T-helper 1 cell treated with Interleukin-12 subunit alpha and Interleukin-12 subunit beta and Interleukin-4 antibody, amounts not matched to agents 30 ng/mL and 1 ng/mL, for 36 hours (primary cell): ENCODE data around the gene DTNBP1. TPM values are rescaled to one million over a fixed set of nuclear protein-coding genes. Genes with fewer than 3 reads are reported as not detected.
"Not testable (repeated sequence)": the region's sequence is repeated elsewhere in the genome, so short reads cannot be mapped to it uniquely, and the experiment has no call there.

Experiments used
- intact Hi-C: fragments of 100-400 bp; cut with micrococcal nuclease; formaldehyde crosslinking; loops from one replicate; pipeline ENCODE4 v1.15.1; 2024
- total RNA-seq: library from RNA; stranded (reverse); gene quantifications from 2 replicates; pipeline ENCODE4 v1.2.3, GENCODE V29; 2022

DTNBP1 gene
- total RNA-seq, 1 donor from 2014 or later: 29.2 TPM

GRCh38 chr6:15561447-15562199, 101.2 kb downstream of the DTNBP1 start:
- intact Hi-C loops: no loop called here

GRCh38 chr6:15560713-15561112, 102.1 kb downstream of the DTNBP1 start:
- intact Hi-C loops: no loop called here

GRCh38 chr6:15557174-15557573, 105.7 kb downstream of the DTNBP1 start:
- intact Hi-C loops: no loop called here

DNA sequence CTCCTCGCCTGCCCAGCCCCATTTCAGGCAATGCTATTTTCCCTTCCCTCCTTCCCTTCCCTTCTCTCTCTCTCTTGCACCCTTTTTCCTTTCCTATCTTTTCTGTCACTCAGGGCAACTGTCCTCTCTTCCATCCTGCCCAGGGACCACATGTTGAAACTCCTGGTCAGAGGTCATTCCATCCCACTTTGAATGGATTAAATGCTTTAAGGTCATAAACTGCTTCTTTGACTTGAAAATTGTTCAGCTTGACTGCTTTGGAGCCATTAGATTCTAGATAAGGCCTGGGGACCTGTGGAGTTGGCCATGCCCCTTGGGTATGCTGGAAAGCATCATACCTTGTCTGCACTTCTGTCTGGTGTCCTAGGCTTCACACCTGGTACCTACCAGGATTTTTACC, 106.1 kb downstream of the DTNBP1 start:
- intact Hi-C loops: no loop called here

DNA sequence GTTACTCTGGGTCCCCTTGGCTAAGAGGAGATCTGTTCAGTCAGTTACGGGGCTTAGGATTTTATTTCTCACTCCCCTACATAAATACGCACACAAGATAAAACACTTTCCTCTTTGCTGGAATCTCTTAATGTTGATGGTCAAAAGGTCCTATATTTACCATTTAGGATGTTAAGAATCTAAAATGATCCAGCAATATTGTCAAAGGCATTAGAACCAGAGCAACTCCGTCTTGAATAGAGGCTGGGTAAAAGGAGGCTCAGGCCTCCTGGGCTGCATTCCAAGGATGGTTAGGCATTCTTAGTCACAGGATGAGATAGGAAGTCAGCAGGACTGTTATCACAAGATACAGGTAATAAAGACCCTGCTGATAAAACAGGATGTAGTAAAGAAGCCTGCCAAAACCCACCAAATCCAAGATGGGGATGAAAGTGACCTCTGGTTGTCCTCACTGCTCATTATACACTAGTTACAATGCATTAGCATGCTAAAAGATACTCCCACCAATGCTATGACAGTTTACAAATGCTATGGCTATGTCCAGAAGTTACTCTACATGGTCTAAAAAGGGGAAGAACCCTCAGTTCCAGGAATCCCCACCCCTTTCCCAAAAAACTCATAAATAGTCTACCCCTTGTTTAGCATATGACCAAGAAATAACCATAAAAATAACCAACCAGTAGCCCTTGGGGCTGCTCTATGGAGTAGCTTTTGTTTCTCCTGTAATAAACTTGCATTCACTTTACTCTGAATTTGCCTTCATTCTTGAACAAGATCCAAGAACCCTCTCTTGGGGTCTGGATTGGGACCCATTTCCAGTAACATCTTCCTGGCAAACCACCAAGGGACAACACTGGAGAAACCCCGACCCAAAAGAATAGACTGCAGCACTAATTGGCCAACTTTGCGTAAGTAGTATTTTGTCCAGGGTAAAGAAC, 107.5 kb downstream of the DTNBP1 start:
- intact Hi-C loops: no loop called here

GRCh38 chr6:15554728-15555100, 108.1 kb downstream of the DTNBP1 start:
- intact Hi-C loops: no loop called here

DNA sequence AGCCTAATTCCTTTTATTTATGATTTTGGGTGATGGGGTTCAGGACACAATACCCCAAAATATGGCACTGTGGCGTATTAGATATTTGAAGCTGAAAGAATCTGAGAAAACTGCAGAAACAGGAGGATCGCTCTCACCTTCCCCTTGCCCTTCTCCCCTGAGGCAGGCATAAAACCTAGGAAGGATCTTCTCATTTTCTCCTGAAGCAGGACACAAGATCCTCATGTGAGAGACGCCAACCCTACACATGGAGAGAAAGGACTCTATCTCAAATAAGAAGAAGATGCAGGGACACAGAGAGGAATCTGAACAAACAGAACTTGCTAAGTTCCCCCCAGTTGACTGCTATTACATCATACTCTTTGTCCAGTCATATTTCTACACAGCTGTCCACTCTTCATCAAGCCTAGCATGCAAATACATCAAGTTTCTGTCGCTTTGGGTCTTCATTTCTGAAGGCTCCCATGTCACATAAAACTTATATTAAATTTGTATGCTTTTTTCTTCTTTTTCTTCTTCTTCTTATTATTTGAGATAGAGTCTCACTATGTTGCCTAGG, 109.0 kb downstream of the DTNBP1 start:
- intact Hi-C loops: no loop called here

GRCh38 chr6:15553031-15553430, 109.8 kb downstream of the DTNBP1 start:
- intact Hi-C loops: no loop called here

GRCh38 chr6:15551798-15552197, 111.0 kb downstream of the DTNBP1 start:
- intact Hi-C loops: no loop called here

GRCh38 chr6:15551262-15551661, 111.6 kb downstream of the DTNBP1 start:
- intact Hi-C loops: no loop called here

DNA sequence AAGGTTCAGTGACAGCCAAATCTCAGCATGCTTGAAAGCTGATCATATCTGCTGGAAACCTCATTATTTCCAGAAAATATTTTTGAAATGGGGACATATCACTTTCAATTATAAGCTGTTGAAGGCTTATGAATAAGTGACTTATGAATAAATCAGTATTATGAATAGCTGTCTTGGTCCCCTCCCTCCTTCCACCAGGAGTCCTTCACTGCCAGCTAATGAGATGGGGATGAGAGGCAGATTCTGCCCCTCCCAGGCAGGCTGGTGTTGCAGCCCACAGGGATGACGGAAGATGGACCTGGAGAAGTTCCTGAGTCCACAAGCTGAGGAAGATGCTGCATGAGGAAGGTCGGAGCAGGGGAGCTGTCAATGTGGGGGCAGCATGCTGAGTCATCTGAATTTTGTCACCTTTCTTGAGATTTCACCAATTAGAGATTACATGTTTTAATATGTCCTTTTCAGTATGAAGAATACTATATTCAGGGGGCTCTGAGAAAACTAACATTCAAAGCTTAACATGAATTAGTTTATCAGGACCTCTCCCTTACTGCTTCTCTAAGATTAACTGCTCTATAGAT, 112.2 kb downstream of the DTNBP1 start:
- intact Hi-C loops: no loop called here

DNA sequence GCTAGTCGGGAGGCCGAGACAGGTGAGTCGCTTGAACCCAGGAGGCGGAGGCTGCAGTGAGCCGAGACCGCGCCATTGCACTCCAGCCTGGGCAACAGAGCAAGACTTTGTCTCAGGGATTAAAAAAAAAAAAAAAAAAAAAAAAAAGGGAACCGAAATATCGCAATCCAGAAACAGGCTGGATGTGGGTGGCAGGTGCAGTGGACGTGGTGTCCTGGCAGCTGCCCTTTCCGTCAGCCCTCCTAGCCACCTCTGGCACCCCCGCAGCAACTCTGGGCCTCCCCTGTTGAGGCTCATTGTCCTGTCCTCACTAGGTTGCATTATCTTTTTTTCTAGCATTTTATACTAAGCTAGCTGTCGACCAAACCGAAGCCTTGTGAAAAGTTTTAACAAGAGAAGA, 113.5 kb downstream of the DTNBP1 start:
- intact Hi-C loops: no loop called here

DNA sequence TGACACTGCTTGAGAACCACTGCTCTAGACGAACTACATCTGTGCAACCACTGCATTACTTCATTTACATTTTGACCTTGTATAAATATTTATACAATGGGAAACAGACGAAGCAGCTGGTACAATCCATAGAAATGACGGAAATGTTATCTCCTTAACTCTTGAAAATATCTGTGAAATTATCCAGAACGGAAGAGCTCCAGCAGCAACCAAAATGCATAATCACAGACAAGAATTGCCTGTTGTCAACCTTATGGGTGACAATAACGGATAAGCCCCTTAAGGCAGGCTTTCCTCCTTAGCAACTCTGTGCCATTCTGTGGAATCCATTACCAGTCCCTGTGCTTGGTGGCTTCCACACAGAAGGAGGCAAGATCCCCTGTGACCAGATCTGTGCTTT, 115.4 kb downstream of the DTNBP1 start:
- intact Hi-C loops: no loop called here

DNA sequence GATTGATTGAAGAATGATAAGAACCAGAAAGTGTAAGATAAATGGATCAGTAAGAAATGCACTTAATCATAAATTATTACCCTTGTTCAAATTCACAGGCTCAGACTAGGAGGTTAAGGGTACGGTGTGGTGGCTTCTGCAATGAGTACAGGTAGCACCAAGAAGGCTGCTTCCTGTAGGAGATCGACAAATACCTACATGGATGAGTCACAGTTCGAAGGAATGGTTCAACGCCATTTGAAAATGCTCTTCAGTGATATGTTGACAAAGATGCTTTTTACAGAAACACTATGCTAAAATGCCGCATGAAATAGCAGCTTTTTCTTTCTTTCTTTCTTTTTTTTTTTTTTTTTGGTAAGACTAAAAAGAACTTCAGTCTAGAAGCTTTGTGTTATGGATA, 116.2 kb downstream of the DTNBP1 start:
- intact Hi-C loops: no loop called here

- intact Hi-C loops: no loop called here
These were observed 118.4 kb downstream of the DTNBP1 start for GRCh38 chr6:15544321-15544900.

- intact Hi-C loops: not testable (repeated sequence)
These were observed 119.4 kb downstream of the DTNBP1 start for GRCh38 chr6:15543332-15543917.

GRCh38 chr6:15539722-15540270, 123.0 kb downstream of the DTNBP1 start:
- intact Hi-C loops: no loop called here

GRCh38 chr6:15538766-15539495, 123.9 kb downstream of the DTNBP1 start:
- intact Hi-C loops: no loop called here

DNA sequence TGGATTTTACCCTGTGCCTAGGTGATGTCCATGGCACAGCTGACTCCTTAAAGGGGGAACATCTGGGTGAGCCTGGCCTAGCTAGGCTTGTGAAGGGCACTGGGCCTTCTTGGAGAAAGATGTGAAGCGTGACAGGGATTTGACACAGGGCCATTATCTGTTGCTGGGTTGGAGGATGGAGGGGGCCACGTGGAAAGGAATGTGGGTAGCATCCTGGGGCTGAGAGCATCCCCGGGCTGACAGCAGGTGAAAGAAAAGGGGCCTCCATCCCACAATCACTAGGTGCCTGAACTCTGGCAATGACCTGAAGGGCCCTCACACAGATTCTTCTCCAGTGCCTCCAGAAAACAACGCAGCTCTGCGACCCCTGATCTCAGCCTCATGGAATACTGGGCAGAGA, 124.7 kb downstream of the DTNBP1 start:
- intact Hi-C loops: no loop called here
